NCI-H82 treated with DMSO at 0.1 percent for 48 hours (cell line): ENCODE measurements around the gene GDF7.
"Not testable (repeated sequence)": the region's sequence is repeated elsewhere in the genome, so short reads cannot be mapped to it uniquely, and the experiment has no call there.

Experiments
- DNase-seq: peaks from one replicate; lab custom pipeline; 2025; ENCODE audit not compliant: unreplicated experiment; lab: John Stamatoyannopoulos, UW

GDF7 gene

DNA sequence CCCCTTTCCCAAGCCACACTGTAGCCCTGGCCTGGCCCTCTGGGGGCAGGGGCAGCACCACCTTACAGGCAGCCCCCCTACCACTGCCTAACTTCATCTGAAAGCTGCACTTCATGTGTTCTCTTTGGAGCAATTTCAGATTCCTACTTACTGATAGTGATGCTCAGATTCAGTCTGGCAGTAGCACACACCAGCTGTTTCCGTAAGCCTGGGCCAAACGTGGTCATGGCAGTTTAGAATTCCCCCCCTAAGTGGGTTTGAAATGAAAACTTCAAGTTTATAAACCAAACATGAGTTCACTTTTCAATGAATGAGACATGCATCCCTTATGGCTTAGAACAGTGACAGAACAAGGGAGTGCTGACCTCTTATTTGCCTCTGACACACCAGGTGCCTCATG, 29.4 kb downstream of the GDF7 start:
- DNase-seq = no peak

DNA sequence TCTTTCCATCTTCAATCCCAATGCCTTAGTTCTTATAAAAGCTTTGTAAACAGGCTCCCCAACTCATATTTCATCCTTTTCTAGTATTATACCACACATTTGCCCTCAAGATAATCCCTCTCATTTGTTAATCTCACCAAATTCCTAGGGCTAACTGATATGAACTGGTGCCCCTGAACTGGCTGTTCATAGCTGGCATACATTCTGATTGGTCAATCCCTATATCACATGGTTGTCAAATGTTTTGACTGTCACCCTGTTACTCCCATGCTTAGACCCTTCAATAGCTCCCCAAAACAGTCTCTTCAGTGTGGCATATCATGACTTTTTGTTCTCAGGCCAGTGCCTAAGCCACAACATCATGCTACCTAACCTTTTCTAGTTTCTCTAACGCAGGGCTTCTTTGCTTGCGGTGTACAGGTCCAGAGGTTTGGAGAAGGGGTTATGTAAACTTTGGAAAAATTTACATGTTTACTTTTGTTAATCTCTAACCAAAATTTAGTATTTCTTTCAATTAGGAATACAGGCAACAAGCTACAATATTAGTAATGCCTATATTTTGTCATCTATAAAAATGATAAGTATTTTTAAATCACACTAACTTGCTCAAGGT, 30.5 kb downstream of the GDF7 start:
- no peak for DNase-seq

DNA sequence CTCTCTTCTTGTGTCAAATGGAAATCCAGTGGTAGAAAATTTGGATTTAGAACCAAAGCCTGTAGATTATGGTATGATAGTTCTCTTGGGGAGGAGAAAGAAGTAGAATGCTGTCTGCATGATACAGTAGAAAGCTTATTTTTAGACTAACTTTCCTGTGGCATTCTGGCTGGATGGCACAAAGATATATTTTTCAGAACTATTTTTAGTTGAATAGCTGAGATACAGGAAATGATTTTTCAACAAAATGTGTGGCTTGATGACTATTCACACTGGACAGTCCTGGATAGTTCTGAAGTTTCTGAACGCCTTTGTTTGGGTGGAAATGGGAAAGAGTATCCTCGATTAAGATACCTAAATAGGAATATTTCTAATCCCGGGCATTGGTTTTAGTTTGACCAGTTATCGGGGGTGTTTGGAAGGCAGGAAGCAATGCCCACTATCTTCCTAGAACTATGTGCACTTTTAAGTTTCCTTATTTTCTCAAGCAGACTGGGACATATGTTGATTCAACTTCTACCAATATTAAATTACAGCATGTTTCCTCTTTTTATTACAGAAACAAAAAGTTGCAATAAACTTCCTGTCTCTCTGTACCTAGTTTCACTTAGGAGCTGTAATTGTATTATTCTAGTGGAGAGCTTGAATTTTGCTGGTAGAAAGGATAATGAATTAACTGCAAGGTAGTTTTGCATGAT, 32.1 kb downstream of the GDF7 start:
- no peak for DNase-seq

DNA sequence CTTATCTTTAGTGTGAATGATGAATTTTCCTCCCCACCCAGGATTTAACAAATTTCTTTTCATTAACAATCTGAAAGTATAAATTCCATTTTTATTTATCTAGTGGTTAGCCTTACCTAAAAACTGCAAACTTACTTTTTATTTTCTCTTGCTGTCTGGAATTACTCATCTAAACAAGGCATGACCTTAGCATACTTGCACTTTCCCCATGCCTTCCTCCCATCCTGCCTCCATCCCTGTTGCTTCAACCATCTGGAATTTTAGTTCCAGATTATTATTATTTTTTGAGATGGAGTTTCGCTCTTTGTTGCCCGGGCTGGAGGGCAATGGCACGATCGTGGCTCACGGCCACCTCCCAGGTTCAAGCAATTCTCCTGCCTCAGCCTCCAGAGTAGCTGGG, 35.6 kb downstream of the GDF7 start:
- DNase-seq = no peak

DNA sequence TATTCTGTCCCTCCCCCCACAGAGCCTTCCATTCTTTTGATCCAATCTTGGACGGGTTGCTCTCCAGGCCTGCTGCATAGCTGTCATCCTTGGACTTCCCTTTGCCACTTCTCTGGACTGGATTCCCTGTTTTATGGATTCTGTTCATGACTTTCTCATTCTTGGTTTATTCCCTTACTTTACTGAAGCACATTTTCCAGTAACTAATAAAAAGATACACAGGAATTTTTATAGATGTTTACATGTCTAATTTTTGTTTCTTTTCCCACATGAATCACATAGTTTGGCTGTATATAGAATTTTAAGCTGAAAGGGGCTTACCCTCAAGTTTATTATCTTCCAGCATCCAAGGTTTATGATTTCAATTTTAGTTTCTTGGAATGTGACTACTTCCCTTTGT, 37.9 kb downstream of the GDF7 start:
- no peak for DNase-seq

DNA sequence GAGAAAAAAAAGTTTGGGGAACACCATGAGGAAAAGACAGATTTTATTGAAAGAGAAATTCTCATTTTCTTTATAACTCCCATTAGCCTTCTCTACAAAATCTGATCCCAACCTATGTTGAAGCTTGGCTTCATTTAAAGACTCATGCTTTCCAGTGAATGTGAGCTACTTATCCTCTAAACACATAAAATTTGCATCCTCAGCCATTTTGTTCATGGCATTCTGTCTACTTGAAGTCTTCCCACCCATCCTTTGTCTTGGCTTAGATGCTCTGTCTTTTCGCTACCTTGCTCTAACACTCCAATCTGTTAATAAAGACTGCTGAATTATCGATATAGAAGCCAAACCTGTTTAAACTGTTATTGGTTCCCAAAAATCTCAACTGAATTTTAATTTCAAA, 39.3 kb downstream of the GDF7 start:
- no peak for DNase-seq

DNA sequence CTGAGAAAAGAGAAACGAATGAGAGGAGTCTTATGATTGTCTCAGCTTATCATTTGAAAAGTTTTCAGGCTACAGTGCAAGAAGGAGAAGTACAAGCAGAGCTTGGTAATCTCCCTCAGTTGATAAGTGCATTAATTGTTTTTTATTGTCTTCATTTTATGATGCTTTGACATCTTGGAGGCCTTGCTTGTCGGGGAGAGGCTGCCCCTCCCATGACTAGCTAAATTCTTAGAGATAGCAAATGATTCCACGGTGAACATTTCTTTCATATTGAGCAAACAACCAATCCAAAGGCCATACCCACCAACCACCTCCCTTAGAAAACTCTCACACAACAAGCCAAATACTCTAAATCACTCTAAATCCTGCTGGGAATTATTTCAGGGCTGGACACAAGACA, 39.8 kb downstream of the GDF7 start:
- DNase-seq = no peak

DNA sequence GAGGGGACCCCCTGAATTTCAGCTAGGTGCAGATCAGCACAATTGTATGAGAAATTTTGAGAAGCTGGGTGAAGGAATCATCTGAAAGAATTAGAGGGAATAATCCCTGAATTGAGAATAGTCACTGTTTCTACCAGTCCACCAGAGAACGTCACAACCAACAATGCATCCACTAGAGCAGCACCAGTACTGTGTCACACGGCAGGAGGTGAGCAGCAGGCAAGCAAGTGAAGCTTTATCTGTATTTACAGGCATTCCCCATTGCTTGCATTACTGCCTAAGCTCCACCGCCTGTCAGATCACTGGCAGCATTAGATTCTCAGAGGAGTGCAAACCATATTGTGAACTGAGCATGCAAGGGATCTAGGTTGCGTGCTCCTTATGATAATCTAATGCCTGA, 40.7 kb downstream of the GDF7 start:
- no peak for DNase-seq

DNA sequence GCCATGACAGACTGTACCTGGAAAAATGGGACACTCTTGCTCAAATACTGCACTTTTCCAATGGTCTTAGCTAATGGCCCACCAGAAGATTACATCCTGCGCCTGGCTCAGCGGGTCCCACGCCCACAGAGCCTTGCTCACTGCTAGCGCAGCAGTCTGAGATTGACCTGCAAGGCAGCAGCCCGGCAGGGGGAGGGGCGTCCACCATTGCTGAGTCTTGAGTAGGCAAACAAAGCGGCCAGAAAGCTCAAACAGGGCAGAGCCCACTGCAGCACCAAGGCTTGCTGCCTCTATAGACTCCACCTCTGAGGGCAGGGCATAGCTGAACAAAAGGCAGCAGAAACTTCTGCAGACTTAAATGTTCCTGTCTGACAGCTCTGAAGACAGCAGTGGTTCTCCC, 44.7 kb downstream of the GDF7 start:
- not testable (repeated sequence) for DNase-seq

DNA sequence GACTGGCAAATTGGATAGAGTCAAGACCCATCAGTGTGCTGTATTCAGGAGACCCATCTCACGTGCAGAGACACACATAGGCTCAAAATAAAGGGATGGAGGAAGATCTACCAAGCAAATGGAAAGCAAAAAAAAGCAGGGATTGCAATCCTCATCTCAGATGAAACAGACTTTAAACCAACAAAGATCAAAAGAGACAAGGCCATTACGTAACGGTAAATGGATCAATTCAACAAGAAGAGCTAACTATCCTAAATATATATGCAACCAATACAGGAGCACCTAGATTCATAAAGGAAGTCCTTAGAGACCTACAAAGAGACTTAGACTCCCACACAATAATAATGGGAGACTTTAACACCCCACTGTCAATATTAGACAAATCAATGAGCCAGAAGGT, 46.6 kb downstream of the GDF7 start:
- DNase-seq = not testable (repeated sequence)

DNA sequence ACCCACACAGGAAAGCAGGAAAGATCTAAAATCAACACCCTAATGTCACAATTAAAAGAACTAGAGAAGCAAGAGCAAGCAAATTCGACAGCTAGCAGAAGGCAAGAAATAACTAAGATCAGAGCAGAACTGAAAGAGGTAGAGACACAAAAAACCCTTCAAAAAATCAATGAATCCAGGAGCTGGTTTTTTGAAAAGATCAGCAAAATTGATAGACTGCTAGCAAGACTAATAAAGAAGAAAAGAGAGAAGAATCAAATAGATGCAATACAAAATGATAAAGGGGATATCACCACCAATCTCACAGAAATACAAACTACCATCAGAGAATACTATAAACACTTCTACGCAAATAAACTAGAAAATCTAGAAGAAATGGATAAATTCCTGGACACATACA, 47.5 kb downstream of the GDF7 start:
- DNase-seq = not testable (repeated sequence)

DNA sequence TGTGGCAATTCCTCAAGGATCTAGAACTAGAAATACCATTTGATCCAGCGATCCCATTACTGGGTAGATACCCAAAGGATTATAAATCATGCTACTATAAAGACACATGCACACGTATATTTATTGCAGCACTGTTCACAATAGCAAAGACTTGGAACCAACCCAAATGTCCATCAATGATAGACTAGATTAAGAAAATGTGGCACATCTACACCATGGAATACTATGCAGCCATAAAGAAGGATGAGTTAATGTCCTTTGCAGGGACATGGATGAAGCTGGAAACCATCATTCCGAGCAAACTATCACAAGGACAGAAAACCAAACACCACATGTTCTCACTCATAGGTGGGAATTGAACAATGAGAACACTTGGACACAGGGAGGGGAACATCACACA, 49.2 kb downstream of the GDF7 start:
- not testable (repeated sequence) for DNase-seq

DNA sequence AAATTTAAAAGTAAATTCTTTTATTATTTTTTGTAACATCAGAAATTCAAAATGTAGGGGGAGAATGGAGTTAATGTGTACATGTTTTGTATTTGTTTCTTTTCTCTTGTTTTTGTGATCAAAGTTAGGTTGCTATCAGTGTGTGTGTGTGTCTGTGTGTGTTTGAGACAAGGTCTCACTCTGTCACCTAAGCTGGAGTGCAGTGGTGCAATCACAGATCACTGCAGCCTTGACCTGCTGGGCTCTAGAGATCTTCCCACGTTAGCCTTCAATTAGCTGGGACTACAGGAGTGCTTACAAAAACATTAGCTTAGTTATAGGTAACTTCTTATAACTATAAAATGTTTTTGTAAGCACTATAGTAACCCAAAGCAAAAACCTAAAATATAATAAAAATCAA, 50.7 kb downstream of the GDF7 start:
- no peak for DNase-seq

DNA sequence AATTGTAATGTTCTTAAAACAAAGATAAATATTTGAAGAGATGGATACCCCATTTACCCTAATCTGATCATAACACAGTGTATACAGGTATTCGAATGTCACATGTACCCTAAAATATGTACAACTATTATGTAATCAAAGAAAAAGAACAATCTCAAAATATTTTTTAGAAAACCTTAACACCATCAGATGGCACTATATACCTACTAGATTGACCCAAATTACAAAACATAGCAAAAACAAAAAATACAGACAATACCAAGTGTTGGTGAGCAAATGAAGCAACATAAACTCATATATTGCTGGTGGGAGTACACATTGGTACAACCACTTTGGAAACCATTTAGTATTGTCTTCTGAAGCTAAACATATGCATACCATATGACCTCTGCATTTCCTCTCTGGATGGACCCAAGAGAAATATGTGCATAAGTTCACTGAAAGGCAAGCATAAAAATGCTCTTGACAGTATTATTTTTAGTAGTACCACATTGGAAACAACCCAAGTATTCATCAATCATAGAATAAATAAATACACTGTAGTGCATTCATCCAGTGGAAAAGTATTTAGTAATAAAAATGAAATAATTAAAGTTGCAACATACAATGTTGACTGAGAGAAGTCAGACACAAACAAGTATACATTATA, 55.8 kb downstream of the GDF7 start:
- DNase-seq = no peak

DNA sequence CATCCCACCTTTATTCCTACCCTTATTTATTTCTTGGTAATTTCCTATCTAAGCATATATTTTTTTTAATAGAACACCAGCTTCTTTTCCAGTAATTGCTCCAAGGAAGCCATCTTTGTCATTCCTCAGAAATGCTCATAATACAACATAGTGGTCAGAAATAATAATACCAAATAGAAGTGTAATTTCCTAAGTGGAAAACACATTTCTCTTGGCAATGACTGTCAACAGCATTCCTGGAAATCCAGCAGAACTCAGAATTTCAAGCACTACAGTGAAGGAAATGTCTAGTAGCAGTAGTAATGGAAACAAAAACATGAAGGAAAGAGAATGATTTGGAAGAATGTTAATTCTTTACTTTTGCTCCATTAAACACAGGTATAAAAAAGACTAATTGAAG, 56.6 kb downstream of the GDF7 start:
- DNase-seq = no peak

DNA sequence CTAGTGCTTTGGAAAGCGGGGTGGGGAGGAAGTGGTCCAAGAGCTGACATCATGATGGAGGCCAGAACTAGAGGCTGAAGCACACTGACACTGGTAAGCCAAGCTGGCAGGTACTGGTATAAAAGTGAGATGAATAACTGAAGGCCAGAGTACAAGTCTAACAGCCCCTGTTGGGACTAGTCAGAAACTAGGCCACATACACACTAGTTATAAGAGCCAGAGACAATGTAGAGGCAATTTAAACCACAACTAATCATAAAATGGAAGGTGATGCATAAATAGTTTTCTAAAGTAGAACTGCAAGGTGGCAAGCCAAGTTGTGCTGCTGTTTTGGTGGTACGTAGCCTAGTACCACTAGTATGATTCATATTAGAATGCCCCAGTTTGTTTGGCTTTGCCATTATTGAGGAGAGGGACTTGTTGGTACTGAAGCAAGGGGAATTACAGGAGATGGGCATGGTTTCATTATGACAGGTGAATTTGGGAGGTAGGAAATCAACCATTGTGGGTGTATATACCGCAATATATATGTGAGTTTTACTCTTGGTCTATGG, 57.6 kb downstream of the GDF7 start:
- DNase-seq = no peak

DNA sequence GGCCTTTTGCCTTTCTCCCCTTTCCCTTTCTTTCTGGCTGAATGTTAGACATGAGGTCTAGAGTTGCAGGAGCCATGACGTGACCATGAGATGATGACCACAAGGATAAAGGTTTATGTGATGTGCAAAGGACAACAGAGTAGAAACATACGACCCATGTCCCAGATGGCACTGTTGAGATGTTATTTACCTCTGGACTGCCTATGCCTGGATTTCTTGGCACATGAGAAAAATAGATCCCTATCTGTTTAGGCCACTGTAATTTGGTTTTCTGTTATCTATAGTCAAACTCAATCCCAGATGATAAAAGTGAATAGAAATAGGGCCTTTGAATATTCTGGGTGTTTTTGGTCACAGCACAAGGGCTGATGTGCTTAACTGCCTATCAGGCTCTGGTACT, 58.8 kb downstream of the GDF7 start:
- no peak for DNase-seq

DNA sequence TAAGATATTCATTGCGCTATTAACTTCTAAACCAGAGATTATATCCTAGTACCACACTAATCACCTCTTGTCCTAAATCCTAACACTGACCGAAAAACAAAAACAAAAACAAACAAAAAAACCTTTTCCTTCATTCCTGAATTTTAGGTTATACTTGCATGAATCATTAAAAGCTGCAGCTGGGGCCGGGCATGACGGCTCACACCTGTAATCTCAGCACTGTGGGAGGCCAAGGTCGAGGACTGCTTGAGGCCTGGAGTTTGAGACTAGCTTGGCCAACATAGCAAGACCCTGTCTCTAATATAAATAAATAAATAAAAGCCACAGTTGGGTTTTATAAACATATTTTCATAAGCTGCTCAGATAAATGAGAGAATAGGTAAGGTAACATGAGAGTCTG, 60.0 kb downstream of the GDF7 start:
- DNase-seq = no peak

DNA sequence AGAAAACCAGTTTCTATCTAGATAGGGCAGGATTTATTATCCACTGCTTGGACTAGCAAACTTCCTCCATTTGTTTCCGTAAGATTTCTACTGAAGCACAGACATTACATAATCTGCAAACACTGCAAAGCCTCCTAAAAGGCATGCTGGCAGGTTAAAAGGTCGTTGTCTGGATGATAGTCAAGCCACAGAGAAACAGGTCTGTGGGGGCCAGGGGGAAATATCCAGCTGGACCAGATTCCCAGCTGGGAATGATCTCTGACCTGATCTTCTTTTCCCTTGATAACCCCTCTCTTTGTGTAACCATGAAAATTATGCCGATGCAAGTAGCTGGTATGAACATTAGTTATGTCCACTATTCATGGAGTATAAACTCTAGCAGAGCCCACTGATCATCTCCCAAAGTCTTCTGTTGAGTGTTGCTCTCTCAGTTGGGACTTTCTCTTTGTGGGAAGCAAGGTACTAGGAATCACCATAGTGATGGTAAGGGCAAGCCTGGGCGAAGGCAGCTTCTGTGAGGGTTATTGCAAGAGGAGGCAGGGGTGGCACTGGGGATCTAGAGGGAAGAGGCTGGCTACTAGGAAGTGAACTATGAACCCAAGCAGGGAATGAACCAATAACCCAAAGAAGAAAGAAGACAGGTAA, 61.3 kb downstream of the GDF7 start:
- no peak for DNase-seq
